ENCODE data around the gene LYPD6B.

LYPD6B gene

GRCh38 chr2:149089068-149089467, 50.6 kb downstream of the LYPD6B start:
- DNase-seq (ENCODE audit: low read depth) = no peak
- TF ChIP-seq CTCF (IDR thresholded peaks at IDR 0.05; ENCODE audit: control insufficient read depth, extremely low read depth, insufficient read depth) = no peak
- no peak overlapping the region for H3K4me3 ChIP-seq (ENCODE audit: low read depth, low read length)

- H3K4me3 ChIP-seq (ENCODE audit: low read depth, low read length) = no peak overlapping the region
- no peak for DNase-seq (ENCODE audit: low read depth)
Observed at GRCh38 chr2:149090706-149091105, 52.2 kb downstream of the LYPD6B start.

GRCh38 chr2:149093579-149093978, 55.1 kb downstream of the LYPD6B start:
- TF ChIP-seq CTCF (IDR thresholded peaks at IDR 0.05; ENCODE audit: control insufficient read depth, extremely low read depth, insufficient read depth) = no peak
- DNase-seq (ENCODE audit: low read depth) = no peak
- H3K4me3 ChIP-seq (ENCODE audit: low read depth, low read length) = no peak overlapping the region

More at GRCh38 chr2:149090706-149091105, 52.2 kb downstream of the LYPD6B start:
- no peak for TF ChIP-seq CTCF (IDR thresholded peaks at IDR 0.05; ENCODE audit: control insufficient read depth, extremely low read depth, insufficient read depth)

- no peak for DNase-seq (ENCODE audit: low read depth)
- H3K4me3 ChIP-seq (ENCODE audit: low read depth, low read length) = no peak overlapping the region
- TF ChIP-seq CTCF (IDR thresholded peaks at IDR 0.05; ENCODE audit: control insufficient read depth, extremely low read depth, insufficient read depth) = no peak
Observed at GRCh38 chr2:149094217-149095015, 55.9 kb downstream of the LYPD6B start.

GRCh38 chr2:149098701-149099100, 60.2 kb downstream of the LYPD6B start:
- peak; percentile 42 for DNase-seq (ENCODE audit: low read depth)
- no peak for TF ChIP-seq CTCF (IDR thresholded peaks at IDR 0.05; ENCODE audit: control insufficient read depth, extremely low read depth, insufficient read depth)
- no peak overlapping the region for H3K4me3 ChIP-seq (ENCODE audit: low read depth, low read length)

- no peak for TF ChIP-seq CTCF (IDR thresholded peaks at IDR 0.05; ENCODE audit: control insufficient read depth, extremely low read depth, insufficient read depth)
- no peak for DNase-seq (ENCODE audit: low read depth)
- no peak overlapping the region for H3K4me3 ChIP-seq (ENCODE audit: low read depth, low read length)
Observed at GRCh38 chr2:149099298-149099697, 60.8 kb downstream of the LYPD6B start.
